ENCODE data around the gene AFAP1L2.

The AFAP1L2 gene

GRCh38 chr10:114276066-114276465 is 128.2 kb downstream of the AFAP1L2 start:
- no peaks in the 10 kb centered on the region for H3K4me1 ChIP-seq (ENCODE audit: insufficient read depth, low read length)
- no peaks in the 10 kb centered on the region for H3K36me3 ChIP-seq (ENCODE audit: insufficient read depth, low read length)
- H3K9me3 ChIP-seq (ENCODE audit: control insufficient read depth, insufficient read depth, low read length), result no peaks in the 10 kb centered on the region
- H3K9ac ChIP-seq (ENCODE audit: low read depth, low read length), result no peak overlapping the region

GRCh38 chr10:114274616-114275453 is 129.5 kb downstream of the AFAP1L2 start:
- H3K4me1 ChIP-seq (ENCODE audit: insufficient read depth, low read length), result no peaks in the 10 kb centered on the region
- no peaks in the 10 kb centered on the region for H3K36me3 ChIP-seq (ENCODE audit: insufficient read depth, low read length)
- no peak overlapping the region for H3K9ac ChIP-seq (ENCODE audit: low read depth, low read length)
- no peaks in the 10 kb centered on the region for H3K9me3 ChIP-seq (ENCODE audit: control insufficient read depth, insufficient read depth, low read length)

- H3K36me3 ChIP-seq (ENCODE audit: insufficient read depth, low read length), result no peaks in the 10 kb centered on the region
- H3K4me1 ChIP-seq (ENCODE audit: insufficient read depth, low read length), result no peaks in the 10 kb centered on the region
- H3K9me3 ChIP-seq (ENCODE audit: control insufficient read depth, insufficient read depth, low read length), result no peaks in the 10 kb centered on the region
- no peak overlapping the region for H3K9ac ChIP-seq (ENCODE audit: low read depth, low read length)
These were observed 130.4 kb downstream of the AFAP1L2 start for GRCh38 chr10:114273910-114274309.

DNA sequence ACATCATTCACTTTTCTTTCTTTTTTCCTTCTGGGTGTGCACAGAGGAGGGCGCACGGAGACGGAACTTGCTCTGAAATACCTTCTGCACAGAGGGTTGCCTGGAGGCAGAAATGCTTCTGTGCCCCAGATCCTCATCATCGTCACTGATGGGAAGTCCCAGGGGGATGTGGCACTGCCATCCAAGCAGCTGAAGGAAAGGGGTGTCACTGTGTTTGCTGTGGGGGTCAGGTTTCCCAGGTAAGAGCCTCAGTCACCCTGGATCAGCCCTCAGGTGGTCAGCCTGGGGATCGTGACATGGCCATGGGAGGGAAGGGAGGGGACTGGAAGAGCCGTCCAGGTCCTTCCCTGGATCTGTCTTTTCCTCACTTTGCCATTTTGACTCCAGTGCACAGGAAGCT is 131.6 kb downstream of the AFAP1L2 start:
- H3K9ac ChIP-seq (ENCODE audit: low read depth, low read length), result no peak overlapping the region
- H3K9me3 ChIP-seq (ENCODE audit: control insufficient read depth, insufficient read depth, low read length), result no peaks in the 10 kb centered on the region
- no peaks in the 10 kb centered on the region for H3K4me1 ChIP-seq (ENCODE audit: insufficient read depth, low read length)
- no peaks in the 10 kb centered on the region for H3K36me3 ChIP-seq (ENCODE audit: insufficient read depth, low read length)

DNA sequence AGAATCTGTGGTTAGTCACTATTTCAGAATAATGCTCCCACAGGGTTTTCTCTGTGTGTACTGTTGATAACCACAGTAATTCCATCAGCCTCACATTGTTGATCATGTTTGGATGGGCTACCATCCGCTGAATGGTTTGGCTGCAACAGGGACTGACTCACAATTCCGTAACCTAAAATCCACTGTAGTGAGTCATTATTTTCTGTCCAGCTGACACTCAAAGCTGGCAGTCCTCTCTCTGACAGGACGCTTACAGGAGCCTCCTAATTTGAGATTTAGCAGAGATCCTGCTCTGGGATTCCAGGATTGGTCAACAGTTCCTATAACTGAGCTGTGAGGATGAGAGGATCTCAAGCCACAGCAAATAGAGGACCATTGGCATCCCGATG is 132.5 kb downstream of the AFAP1L2 start:
- no peaks in the 10 kb centered on the region for H3K36me3 ChIP-seq (ENCODE audit: insufficient read depth, low read length)
- H3K4me1 ChIP-seq (ENCODE audit: insufficient read depth, low read length), result no peaks in the 10 kb centered on the region
- H3K9ac ChIP-seq (ENCODE audit: low read depth, low read length), result no peak overlapping the region
- H3K9me3 ChIP-seq (ENCODE audit: control insufficient read depth, insufficient read depth, low read length), result no peaks in the 10 kb centered on the region

GRCh38 chr10:114271075-114271778 is 133.1 kb downstream of the AFAP1L2 start:
- Histone ChIP-seq H3K4me1 (ENCODE audit: insufficient read depth, low read length) (no peaks in the 10 kb centered on the region), H3K9me3 (ENCODE audit: control insufficient read depth, insufficient read depth, low read length) (no peaks in the 10 kb centered on the region), H3K9ac (ENCODE audit: low read depth, low read length) (no peak overlapping the region), H3K36me3 (ENCODE audit: insufficient read depth, low read length) (no peaks in the 10 kb centered on the region)

DNA sequence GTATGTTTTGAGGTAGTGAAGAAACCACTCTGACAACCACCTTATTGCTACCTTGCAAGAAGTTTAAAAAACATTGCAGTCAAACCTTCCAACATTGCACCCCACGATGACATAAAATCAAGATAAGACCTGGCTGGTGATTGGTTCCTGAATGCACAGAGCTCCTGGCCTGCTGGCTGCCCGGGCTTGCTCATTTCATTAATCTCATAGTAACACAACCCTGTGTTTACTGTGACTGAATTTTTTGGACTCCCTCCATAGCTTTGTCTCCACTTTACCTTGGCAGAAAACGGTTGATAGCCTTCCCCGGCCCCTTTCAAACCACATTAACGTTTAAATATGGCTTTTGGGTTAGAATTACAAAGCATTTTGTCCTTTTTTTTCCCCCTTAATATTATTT is 137.8 kb downstream of the AFAP1L2 start:
- Histone ChIP-seq H3K9ac (ENCODE audit: low read depth, low read length) (no peak overlapping the region), H3K4me1 (ENCODE audit: insufficient read depth, low read length) (no peaks in the 10 kb centered on the region; the same call in 1 of the 2 replicates)

DNA sequence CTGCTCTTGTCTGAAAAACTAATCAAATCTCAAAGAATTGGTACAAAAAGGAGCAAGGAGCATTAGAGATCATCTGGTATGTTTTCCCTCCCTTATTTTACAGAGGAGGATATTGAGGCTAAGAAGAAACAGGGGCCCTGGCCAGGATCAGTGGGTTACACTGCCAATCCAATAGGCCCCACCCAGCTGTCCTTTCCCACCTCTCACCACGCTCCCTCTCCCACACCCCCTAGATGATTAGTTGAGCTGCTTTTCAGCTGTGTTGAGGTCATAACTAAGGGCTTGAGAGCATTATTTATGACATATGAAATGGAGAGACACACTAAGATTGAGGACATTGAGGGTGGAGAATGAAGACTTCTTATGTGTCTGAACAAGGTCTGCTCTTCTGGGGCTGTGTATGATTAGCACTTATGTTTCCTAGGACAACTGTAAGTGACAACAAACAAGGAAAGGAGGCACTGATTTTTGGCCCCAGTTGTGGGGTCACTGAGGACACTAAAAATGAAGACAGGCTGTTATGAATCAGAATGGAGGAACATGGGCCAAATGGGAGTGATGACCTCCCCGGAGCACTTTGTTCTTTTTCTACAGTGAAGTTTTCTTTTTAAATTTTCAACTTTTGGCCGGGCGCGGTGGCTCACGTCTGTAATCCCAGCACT is 138.8 kb downstream of the AFAP1L2 start:
- Histone ChIP-seq H3K4me1 (ENCODE audit: insufficient read depth, low read length) (no peaks in the 10 kb centered on the region; the same call in 1 of the 2 replicates), H3K9me3 (ENCODE audit: control insufficient read depth, insufficient read depth, low read length) (no peaks in the 10 kb centered on the region), H3K36me3 (ENCODE audit: insufficient read depth, low read length) (no peaks in the 10 kb centered on the region), H3K9ac (ENCODE audit: low read depth, low read length) (no peak overlapping the region)

More for the DNA sequence above, 137.8 kb downstream of the AFAP1L2 start:
- H3K36me3 ChIP-seq (ENCODE audit: insufficient read depth, low read length), result no peaks in the 10 kb centered on the region
- H3K9me3 ChIP-seq (ENCODE audit: control insufficient read depth, insufficient read depth, low read length), result no peaks in the 10 kb centered on the region

DNA sequence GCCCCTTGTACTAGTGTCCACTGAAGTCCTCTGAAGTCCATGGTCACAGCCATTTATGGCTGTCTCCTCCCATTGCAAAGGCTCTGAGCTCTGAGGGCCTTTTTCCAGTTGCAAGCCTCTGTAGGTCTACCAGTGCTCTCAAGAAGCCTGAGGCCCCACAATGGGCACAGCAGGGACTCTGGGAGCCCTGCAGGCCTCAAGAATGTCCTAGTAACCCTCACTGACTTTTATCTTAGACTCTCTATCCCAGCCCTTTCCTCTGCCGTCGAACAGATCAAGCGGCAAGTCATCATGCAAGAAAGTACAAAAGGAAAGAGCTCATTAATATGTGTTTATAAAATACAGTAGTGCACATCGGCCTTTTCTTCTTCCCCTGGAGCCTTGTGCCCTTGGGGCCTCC is 141.8 kb downstream of the AFAP1L2 start:
- H3K9me3 ChIP-seq (ENCODE audit: control insufficient read depth, insufficient read depth, low read length), result no peaks in the 10 kb centered on the region

DNA sequence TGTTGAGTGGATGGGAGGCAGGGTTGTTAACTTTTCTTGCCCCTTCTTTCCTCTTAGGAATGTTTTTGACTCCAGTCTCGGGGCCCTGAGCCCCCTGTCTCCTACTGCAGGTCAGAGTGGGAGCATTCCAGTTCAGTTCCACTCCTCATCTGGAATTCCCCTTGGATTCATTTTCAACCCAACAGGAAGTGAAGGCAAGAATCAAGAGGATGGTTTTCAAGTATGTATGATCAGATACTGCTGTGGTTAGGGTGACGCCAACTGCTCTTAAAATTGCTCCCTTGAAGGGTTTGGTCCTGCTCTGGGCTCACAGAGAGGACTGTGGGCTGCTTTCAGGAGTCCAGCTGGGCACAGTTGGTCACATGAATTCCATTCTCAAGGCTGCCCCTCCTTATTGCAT is 143.2 kb downstream of the AFAP1L2 start:
- Histone ChIP-seq H3K36me3 (ENCODE audit: insufficient read depth, low read length) (no peaks in the 10 kb centered on the region), H3K4me1 (ENCODE audit: insufficient read depth, low read length) (no peaks in the 10 kb centered on the region; the same call in 1 of the 2 replicates), H3K9ac (ENCODE audit: low read depth, low read length) (no peak overlapping the region), H3K9me3 (ENCODE audit: control insufficient read depth, insufficient read depth, low read length) (no peaks in the 10 kb centered on the region)

More for the DNA sequence above, 141.8 kb downstream of the AFAP1L2 start:
- Histone ChIP-seq H3K36me3 (ENCODE audit: insufficient read depth, low read length) (no peaks in the 10 kb centered on the region), H3K9ac (ENCODE audit: low read depth, low read length) (no peak overlapping the region), H3K4me1 (ENCODE audit: insufficient read depth, low read length) (no peaks in the 10 kb centered on the region; the same call in 1 of the 2 replicates)

GRCh38 chr10:114260366-114260765 is 143.9 kb downstream of the AFAP1L2 start:
- no peaks in the 10 kb centered on the region for H3K36me3 ChIP-seq (ENCODE audit: insufficient read depth, low read length)
- no peaks in the 10 kb centered on the region for H3K9me3 ChIP-seq (ENCODE audit: control insufficient read depth, insufficient read depth, low read length)
- no peak overlapping the region for H3K9ac ChIP-seq (ENCODE audit: low read depth, low read length)
- H3K4me1 ChIP-seq (ENCODE audit: insufficient read depth, low read length), result no peaks in the 10 kb centered on the region; the same call in 1 of the 2 replicates

GRCh38 chr10:114259824-114260223 is 144.5 kb downstream of the AFAP1L2 start:
- Histone ChIP-seq H3K4me1 (ENCODE audit: insufficient read depth, low read length) (no peaks in the 10 kb centered on the region; the same call in 1 of the 2 replicates), H3K36me3 (ENCODE audit: insufficient read depth, low read length) (no peaks in the 10 kb centered on the region), H3K9ac (ENCODE audit: low read depth, low read length) (no peak overlapping the region), H3K9me3 (ENCODE audit: control insufficient read depth, insufficient read depth, low read length) (no peaks in the 10 kb centered on the region)

GRCh38 chr10:114258274-114258840 is 145.9 kb downstream of the AFAP1L2 start:
- no peaks in the 10 kb centered on the region; the same call in 1 of the 2 replicates for H3K4me1 ChIP-seq (ENCODE audit: insufficient read depth, low read length)
- no peaks in the 10 kb centered on the region for H3K9me3 ChIP-seq (ENCODE audit: control insufficient read depth, insufficient read depth, low read length)
- no peak overlapping the region for H3K9ac ChIP-seq (ENCODE audit: low read depth, low read length)
- H3K36me3 ChIP-seq (ENCODE audit: insufficient read depth, low read length), result no peaks in the 10 kb centered on the region

- no peaks in the 10 kb centered on the region; the same call in 1 of the 2 replicates for H3K4me1 ChIP-seq (ENCODE audit: insufficient read depth, low read length)
- no peaks in the 10 kb centered on the region for H3K36me3 ChIP-seq (ENCODE audit: insufficient read depth, low read length)
- no peak overlapping the region for H3K9ac ChIP-seq (ENCODE audit: low read depth, low read length)
- H3K9me3 ChIP-seq (ENCODE audit: control insufficient read depth, insufficient read depth, low read length), result no peaks in the 10 kb centered on the region
These were observed 146.8 kb downstream of the AFAP1L2 start for GRCh38 chr10:114257498-114257897.
